ENCODE measurements around the gene RNF151.

RNF151 gene

DNA sequence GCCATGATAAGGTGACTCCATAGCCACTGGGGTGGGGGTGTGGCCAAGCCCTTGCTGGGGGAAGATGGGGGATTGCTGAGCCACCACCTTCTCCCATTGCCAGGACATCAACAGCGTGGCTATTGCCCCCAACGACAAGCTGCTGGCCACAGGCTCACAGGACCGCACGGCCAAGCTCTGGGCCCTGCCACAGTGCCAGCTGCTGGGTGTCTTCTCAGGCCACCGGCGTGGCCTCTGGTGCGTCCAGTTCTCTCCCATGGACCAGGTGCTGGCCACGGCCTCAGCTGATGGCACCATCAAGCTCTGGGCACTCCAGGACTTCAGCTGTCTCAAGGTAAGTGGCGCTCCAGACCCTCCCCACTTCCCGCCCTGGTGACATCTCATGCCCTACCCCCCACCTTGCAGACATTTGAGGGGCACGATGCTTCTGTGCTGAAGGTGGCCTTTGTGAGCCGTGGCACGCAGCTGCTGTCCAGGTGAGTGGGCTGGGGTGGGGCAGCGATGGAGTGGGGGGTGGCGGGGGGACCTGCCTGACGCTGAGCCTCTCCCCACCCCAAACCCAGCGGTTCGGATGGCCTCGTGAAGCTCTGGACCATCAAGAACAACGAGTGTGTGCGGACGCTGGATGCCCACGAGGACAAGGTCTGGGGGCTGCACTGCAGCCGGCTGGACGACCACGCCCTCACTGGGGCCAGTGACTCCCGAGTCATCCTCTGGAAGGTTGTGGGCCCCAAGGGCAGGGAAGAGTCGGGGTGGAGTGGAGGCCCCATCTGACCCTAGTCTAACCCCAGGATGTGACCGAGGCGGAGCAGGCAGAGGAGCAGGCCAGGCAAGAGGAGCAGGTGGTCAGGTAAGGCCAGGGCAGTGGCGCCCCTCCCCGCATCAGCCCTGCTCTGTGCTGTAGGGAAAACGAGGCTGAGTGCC, 10.6 kb downstream of the RNF151 start:
- DNase-seq (ENCODE audit: low read depth in 2 of 2), result no peak

DNA sequence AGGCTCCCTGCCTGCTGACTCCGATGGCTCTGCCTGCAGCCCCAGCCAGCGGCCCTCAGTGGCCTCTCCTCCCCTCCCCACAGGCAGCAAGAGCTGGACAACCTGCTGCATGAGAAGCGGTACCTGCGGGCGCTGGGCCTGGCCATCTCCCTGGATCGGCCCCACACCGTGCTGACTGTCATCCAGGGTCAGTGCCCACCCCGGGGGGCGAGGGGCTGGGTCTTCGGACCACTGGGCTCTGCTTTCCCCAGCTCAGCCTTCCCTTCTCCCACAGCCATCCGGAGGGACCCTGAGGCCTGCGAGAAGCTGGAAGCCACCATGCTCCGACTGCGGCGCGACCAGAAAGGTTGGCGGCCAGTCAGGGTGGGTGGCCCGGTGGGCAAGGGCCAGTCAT, 11.2 kb downstream of the RNF151 start:
- DNase-seq (ENCODE audit: low read depth in 2 of 2), result no peak

DNA sequence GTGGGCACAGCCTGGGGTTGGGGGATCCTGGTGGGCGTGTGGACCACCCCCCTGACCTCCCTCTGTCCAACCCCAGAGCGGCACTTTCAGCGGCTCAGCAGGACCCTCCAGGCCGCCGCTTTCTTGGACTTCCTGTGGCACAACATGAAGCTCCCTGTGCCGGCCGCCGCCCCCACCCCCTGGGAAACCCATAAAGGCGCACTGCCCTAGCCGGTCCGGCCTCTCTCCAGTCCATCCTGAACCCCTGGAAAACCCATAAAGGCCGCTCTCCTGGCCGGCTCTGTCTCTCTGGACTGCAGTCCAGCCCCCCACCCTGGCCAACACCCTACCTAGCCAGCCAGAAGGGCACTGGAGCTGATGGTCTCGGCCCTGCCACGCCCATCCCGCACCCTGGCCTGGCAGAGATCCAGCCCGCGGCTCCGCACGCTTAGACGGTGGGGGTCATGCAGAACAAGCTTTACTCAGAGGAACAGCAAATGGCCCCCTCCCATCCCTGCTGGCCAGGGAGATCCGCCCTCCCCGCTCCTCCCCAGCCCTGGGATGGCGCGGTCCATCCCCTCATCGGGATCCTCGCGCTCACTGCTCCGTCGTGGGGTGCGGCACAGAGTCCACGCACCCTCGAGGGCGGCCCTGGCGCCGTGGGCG, 11.9 kb downstream of the RNF151 start:
- no peak for DNase-seq (ENCODE audit: low read depth in 2 of 2)

DNA sequence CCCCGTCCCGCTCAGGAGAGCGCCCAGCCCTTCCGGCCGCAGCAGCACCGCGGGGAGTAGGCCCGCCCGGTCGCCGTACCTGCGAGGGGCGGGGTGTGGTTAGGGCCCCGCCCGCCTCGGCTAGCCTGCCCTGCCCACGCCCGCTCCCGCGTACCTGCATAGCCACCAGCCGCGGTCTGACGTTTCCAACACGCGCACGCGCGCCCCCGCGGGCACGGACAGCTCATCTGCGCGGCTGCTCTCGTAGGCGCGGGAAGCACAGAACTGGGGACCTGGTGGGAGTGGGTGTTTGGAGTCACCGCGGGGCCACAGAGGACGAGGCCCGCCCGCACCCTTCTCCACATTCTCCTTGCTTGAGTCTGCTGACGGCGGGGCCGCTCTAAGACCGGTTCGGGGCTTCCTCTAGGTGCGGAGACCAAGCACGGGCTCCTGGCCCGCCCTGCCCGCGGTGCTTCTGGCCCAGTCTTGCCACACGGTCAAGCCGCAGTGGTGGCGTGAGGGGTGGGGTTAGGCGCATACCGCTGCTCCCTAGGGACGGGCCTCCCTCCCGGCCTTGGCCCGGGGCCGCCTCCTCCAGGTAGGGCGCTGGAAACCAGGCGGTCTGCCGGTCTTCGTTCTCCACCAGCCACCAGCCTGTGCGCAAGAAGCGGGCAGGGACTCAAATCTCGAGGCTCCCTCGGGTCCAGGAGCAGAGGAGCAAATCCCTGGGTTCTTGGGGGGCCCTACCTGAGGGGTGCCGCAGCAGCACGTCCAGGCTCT, 12.8 kb downstream of the RNF151 start:
- no peak for DNase-seq (ENCODE audit: low read depth in 2 of 2)

DNA sequence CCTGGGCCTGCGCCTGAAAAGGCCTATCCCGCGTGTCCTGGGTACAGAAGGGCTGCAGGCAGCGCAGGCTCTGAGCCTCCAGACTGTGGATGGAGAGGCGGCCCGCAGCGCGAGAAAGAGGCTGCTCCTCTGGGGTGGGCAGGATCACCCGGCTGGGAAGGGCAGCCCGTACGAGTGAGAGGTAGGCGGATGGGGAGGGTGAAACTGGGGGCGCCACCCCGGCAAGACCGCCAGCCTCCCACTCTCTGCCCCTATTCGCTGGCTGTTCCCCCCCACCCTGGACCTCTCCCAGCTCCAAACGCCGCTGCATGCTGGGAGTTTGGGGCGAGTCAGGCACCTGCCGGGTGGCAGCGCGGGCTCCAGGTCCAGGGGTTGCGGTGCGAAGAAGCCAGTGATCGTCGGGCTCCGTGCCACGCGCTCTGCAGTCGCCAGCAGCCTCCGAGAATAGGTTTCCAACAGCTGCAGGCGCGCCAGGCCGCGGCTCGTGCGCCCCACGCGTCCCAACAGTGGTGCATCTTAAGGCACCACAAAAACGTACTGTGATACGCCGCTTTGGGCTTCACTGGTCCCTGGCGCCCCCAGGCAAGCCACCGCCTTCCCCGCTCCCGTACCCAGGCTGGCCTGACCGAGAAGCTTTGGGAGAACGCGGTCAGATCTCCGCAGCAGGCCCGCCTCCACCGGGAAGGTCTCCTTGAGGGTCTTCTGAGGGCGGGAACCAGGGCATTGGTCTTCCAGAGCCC, 13.5 kb downstream of the RNF151 start:
- DNase-seq (ENCODE audit: low read depth in 2 of 2), result no peak

DNA sequence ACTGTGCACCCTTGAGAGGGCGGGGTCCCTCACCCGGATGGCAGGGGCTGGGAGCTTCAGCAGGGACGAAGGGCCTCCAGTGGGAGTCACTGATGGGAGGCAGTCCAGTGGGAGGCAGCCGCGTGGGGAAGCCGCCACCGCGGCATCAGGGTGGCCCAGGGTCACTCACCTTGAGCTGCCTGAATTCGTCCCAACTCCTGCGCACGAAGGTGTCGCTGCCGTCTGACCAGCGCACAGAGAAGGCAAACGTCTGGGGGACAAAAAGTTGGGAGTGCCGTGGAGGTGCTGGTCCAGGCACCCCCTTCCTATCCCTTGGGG, 14.1 kb downstream of the RNF151 start:
- no peak for DNase-seq (ENCODE audit: low read depth in 2 of 2)

DNA sequence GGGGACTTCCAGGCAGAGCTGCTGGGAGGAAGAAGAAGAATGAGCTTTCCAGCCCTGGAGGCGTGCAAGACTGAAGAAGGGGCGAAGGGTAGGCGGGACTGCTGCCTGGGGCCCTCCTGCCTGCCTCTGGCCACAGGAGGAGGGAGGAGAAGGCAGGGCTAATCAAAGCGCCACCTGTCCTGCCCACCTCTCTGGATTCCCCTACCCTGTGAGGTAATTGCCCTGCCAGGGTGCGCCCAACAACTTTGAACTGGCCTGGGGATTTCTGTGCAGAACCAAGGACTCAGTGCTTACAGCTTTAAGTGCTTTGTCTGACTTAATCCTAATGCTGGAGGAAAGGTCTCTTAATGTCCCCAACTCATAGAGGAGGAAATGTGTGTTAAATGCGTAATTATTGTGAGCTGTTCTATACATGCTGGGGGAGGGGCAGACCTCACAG, 14.8 kb downstream of the RNF151 start, which contains the start of gene NOXO1:
TSS of gene NOXO1 (minus strand) at position 72 of the 439 bp plus-strand sequence. CDS start 290 bp downstream, outside the sequence.
- DNase-seq (ENCODE audit: low read depth in 2 of 2), result no peak

DNA sequence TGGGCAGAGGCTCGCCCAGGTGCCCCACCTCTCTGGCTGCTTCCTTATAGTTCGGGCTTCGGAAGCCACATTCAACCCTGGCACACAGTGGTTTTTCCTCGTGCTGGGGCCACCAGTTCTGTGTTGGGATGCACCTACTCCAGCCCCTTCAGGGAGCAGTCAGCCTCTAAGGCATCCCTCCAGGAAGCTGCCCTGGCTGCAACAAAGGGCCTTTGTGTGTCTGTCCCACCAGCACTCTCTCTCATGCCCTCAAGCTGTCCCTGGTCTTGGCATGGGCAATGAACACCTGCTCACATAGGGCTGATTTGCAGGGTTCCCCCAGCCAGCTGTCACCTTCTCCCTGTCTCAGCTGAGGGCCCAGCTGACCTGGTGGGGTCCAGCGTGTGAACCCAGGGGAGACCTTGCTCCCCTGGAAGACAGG, 15.4 kb downstream of the RNF151 start:
- DNase-seq (ENCODE audit: low read depth in 2 of 2), result no peak

DNA sequence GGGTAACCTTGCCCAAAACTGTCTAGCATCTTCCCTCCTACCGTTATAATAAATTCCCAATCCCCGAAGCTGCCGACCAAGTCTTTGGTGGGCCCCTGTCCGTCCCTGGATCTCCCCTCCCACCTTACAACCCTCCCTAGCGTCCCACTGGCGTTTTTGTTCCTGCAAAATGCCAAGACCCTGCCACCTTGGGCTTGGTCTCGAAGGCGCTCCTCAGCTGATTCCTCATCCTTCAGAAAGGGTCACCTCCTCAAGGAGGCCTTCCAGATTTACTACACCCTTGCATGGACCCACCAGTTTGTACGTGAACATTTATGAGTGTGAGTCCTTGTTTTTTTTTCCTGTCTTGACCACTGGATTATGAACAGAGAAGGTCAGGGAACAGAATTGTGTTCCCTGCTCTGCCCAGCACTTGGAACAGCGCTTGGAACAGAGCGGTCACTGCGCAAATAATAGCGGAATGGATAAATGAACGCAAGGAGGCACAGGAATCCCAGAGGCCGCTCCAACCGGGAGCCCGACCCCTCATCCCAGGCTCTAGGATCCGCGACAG, 16.4 kb downstream of the RNF151 start:
- DNase-seq (ENCODE audit: low read depth in 2 of 2), result no peak

DNA sequence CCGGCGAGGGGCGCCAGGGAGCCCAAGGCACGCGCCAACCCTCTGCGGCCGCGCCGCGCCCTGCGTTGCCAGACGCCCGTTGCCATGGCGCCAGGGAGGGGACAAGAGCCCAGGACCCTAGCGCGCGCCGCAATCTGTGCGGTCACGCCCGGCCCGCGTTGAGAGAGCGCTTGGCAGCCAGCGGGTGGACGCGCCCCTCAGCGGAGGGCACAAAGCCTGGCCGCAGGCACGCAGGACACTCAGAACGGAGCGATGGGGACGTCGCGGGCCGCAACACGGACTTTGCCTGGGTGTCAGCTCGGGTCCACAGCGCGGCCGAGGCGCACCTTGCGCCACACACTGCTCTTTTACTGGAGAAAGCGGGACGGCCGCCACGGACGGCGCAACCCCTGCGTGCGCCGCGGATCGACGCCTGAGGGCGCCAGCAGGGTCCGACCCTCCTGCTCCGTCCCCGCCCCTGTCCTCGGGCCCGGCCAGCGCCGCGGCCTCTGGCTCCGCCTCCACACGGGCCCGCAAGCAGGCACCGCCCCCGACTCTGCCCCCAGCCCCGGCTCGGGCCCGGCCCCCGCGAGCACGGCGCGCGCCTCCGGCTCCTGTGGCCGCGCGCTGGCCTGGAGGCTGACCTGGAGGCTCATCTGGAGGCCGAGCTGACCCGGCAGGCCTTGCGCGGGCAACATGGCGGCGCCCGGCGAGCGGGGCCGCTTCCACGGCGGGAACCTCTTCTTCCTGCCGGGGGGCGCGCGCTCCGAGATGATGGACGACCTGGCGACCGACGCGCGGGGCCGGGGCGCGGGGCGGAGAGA, 17.1 kb downstream of the RNF151 start, which contains the start of gene GFER:
TSS of gene GFER (plus strand) at position 650 of the 803 bp plus-strand sequence. CDS start at position 676, 26 bp downstream.
- peak in 1 of 2 donors; percentile 31 for DNase-seq (ENCODE audit: low read depth in 2 of 2)

DNA sequence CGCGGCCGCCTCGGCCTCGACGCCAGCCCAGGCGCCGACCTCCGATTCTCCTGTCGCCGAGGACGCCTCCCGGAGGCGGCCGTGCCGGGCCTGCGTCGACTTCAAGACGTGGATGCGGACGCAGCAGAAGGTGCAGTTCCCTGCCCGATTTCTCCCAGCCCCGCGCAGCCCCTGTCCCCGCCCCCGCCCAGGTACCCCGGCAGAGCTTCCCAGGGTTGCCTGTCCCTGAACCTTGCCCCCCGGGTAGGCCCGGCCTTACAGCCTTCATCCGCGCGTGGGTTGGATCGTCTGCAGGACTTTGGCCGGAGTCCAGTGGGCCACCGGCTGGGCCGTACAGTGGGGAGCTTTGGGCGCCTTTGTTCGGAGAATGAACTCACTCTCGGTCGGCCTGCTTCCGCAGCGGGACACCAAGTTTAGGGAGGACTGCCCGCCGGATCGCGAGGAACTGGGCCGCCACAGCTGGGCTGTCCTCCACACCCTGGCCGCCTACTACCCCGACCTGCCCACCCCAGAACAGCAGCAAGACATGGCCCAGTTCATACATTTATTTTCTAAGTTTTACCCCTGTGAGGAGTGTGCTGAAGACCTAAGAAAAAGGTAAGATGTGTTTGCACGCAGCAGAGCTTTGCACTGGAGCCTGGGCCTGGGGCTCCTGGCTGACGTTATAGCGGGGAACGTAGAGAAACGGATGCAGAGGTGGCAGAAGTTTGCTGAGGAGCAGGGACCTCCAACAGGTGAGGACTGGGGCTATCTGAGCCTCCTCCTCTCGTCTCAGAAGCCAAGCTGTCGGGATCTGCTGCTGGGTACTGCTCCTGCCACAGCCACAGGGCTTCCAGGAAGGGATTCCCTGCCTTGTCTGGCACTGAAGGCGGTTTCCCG, 17.9 kb downstream of the RNF151 start:
- DNase-seq (ENCODE audit: low read depth in 2 of 2), result no peak

DNA sequence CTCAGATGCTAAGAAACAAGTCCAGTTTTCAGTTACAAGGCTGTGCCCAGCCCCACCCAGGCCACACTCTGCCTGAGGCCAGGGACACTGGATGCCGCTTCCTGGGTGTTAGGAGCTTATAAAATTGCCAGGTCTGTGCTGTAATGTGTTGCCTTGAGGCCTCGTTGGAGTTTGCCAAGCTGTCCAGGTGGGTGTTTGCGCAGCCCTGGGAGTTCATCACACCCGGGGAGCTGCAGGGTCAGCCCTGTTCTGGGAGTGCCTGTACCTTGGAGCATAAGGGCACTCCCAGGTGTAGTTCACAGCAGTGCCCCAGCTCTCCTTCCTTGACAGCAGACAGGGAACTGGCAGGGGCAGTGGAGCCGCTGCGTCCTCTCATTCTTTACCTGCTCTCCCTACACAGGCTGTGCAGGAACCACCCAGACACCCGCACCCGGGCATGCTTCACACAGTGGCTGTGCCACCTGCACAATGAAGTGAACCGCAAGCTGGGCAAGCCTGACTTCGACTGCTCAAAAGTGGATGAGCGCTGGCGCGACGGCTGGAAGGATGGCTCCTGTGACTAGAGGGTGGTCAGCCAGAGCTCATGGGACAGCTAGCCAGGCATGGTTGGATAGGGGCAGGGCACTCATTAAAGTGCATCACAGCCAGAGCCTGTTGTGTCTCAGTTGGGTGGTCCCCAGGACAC, 19.0 kb downstream of the RNF151 start:
- DNase-seq (ENCODE audit: low read depth in 2 of 2), result no peak

DNA sequence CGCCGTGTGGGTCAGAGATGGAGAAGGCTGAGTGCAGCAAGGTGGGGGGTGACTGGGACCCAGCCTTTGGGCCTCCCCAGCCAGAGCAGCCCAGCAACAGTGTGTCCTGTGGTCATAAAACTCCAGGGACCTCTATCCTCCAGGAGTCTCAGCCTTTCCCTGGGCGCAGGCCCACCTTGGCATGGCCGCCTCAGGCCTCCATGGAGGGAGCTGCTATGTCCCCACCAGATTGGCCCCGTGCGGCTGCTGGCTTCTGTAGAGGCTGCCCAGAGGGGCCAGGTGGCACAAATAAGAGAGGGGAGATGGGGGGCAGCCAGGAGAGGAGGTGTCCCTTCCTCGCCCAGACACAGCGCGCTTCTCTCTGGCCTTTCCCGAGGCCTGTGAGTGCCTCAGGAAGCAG, 20.5 kb downstream of the RNF151 start:
- DNase-seq (ENCODE audit: low read depth in 2 of 2), result no peak

DNA sequence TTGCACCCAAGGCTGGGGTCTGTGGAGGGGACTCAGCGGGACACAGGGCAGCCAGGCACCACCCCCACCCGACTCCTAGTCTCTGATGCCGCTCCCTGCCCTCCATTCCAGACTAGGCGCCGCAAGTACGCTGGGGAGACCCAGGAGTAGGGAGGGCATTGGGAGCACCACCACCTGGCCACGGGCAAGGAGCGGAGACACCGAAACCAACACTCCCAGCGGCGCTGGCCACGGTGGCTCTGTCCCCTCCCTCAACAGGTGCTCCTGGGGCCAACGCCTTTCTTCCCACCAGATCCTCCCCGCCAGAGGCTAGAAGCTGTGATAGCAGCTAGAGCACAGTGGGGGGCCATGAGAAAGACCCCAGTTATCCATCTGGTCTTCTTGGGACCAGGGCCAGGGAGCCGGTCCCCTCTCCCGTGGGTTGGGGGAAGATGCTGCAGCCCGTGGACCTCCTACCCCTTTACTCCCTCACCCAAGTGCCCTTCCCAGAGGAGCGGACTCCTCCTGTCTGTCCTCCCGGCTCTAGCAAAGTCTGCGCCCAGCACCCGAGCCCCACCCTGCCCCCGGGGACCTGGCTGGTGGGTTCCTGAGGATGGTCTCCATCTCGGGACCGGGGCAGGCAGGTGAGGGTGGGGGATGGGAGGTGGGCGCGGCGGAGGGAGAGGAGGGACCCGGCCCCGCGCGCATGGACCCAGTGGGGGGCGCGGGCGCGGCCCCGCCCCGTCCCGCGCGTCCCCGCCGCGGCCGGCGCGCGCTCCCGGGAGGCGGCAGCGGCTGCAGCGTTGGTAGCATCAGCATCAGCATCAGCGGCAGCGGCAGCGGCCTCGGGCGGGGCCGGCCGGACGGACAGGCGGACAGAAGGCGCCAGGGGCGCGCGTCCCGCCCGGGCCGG, 22.8 kb downstream of the RNF151 start, which contains the start of gene SYNGR3:
TSS of gene SYNGR3 (plus strand) at position 762 of the 892 bp plus-strand sequence. CDS start 133 bp downstream, outside the sequence.
- no peak for DNase-seq (ENCODE audit: low read depth in 2 of 2)

DNA sequence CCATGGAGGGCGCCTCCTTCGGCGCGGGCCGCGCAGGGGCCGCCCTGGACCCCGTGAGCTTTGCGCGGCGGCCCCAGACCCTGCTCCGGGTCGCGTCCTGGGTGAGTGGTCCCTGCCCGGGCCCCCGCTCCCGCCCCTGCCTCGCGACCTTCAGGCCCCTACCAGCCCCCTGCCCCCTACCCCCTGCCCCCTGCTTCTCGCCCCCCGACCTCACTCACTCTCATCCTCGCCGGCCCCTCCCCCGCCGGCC, 23.4 kb downstream of the RNF151 start:
- no peak for DNase-seq (ENCODE audit: low read depth in 2 of 2)

DNA sequence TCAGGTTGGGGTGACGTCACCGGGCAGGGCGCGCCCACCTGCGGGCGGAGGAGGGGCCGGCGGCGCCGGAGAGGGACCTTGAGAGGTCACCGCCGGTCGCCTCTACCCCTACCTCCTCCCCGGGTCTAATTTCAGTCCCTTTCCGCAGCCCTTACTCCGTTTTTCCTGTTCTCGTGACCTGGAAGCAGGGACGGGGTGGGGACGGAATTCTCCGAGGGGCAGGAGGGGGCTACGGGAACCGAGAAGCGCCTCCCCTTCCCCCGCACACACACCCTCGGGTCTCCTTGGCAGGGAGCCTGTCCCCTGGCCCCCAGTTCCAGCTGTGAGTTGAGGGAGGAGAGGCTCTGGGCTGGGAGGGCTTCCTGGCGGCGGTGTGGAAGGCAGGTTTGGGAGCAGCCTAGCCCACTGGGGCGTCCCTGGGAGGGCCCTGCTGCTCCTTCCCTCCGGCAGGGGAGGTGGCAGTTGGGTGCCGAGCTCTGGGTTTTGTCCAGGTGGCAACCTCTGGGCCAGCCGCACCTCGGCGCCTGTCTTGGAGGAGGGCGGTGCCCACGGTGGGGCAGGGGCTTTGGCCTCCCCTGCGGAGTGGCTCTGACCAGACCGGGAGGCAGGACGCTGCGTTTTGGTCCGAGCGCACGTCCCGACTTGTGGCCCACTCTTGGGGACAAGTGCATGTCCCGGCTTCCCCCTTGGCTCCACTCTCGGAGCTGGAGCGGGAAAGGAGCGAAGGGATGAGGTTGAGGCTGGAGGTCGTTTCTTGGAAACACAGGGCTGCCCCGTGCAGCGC, 23.9 kb downstream of the RNF151 start:
- DNase-seq (ENCODE audit: low read depth in 2 of 2), result peak in 1 of 2 donors; percentile 31

DNA sequence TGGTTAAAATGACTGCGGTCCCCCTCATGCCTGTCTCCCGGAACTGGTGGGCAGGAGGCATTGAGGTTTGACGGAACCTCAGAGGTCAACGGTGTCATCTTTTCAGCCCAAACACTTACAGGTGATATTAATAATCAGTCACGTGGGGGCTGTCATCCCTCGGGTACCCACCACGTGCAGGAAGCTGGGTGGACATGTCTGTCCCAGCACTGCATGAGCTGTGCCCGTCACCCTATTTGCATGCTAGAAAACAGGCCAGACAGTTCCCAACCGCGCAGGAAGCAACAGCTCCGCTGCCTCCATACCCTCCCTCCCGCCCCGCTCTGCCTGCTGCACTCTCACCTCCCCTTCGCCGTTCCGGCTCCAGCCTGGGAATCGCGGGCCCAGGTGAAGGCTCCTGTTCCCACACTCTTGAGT, 24.5 kb downstream of the RNF151 start:
- DNase-seq (ENCODE audit: low read depth in 2 of 2), result no peak
